Measurements from ENCODE around the gene CTNNA2.
"Not testable (repeated sequence)": the region's sequence is repeated elsewhere in the genome, so short reads cannot be mapped to it uniquely, and the experiment has no call there.

The CTNNA2 gene

GRCh38 chr2:80030135-80030534, 517.3 kb downstream of the CTNNA2 start:
- TF ChIP-seq, protein P1, sequence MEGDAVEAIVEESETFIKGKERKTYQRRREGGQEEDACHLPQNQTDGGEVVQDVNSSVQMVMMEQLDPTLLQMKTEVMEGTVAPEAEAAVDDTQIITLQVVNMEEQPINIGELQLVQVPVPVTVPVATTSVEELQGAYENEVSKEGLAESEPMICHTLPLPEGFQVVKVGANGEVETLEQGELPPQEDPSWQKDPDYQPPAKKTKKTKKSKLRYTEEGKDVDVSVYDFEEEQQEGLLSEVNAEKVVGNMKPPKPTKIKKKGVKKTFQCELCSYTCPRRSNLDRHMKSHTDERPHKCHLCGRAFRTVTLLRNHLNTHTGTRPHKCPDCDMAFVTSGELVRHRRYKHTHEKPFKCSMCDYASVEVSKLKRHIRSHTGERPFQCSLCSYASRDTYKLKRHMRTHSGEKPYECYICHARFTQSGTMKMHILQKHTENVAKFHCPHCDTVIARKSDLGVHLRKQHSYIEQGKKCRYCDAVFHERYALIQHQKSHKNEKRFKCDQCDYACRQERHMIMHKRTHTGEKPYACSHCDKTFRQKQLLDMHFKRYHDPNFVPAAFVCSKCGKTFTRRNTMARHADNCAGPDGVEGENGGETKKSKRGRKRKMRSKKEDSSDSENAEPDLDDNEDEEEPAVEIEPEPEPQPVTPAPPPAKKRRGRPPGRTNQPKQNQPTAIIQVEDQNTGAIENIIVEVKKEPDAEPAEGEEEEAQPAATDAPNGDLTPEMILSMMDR (IDR thresholded peaks at IDR 0.05) = no peak
- TF ChIP-seq ZFX (IDR thresholded peaks at IDR 0.05; ENCODE audit: borderline replicate concordance) = no peak
- H3K27ac ChIP-seq = no peak overlapping the region

DNA sequence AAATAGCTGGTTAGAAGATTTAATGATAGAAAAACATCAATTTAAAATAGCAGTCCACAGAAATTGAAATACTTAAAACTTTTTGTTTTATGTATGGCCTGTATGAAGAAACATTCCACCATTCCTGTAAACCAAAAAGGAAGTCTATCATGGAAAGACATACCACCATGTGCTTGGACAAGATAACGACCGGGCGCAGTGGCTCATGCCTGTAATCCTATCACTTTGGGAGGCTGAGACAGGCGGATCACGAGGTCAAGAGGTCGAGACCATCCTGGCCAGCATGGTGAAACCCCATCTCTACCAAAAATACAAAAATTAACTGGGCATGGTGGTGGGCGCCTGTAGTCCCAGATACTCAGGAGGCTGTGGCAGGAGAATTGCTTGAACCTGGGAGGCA, 519.8 kb downstream of the CTNNA2 start:
- not testable (repeated sequence) for H3K27ac ChIP-seq

DNA sequence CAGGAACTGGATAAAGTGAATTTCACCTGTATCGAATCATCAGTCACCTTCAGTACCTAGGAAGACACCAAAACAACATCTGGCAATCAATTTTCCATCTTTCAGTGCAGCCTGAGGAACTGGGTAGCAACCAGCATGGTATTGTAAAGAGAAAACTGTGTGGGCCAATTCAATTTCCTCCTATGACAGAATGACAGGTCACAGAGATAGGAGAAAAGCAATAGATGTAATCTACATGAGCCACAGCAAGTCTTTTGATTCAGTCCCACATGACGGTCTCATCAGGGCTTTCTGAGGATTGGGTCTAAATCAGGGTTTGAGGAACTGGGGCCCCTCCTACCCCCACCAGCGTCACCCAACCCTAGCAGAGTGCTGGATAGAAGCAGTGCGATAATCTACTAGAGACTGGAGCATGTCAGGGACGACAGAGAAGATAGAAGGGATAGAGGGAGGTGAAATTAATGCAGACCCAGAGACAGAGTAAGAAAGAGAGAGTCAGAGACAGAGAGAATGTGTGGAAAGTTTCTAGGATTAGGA, 523.0 kb downstream of the CTNNA2 start:
- no peak for TF ChIP-seq ZFX (IDR thresholded peaks at IDR 0.05; ENCODE audit: borderline replicate concordance)
- TF ChIP-seq, protein P1 (IDR thresholded peaks at IDR 0.05) = no peak

DNA sequence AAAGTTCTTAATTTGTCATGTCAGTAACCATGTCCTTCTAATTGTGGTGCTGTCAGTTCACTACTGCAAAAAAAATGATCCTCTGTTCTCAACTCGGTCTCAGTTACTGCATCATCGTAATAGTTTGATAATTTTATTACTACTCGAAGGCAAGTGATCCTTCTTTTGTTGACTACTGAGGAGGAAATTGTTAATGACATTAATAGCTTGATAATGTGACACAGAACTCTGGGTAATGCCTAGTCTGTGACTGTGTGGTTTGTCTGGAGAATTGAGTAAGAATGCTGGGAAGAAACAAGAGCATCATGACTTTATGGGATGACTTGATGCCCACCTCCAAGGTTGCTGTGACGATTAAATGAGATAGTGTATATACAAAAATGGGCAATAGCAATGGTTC, 524.5 kb downstream of the CTNNA2 start:
- no peak overlapping the region for H3K27ac ChIP-seq
- TF ChIP-seq ZFX (IDR thresholded peaks at IDR 0.05; ENCODE audit: borderline replicate concordance) = no peak
- TF ChIP-seq, protein P1 (IDR thresholded peaks at IDR 0.05) = no peak

More for the DNA sequence above, 523.0 kb downstream of the CTNNA2 start:
- no peak overlapping the region for H3K27ac ChIP-seq

DNA sequence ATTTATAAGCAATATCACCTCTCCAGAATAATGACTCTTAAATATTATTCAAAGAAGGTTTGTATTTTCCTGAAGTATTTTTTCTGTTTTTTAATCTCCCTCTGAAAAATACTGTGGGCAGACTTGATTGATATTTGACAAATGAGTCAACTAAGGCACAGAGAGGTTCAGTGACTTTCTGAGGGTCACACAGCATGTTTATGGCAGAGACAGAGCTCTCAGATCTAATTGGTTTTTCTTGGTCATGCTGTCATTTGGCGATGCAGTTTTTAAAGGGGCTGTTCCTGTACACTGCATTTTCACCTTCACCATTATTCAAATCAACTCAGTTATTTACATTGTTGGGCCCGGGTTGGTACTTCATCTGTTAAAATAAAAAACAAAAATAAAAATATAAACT, 527.4 kb downstream of the CTNNA2 start:
- TF ChIP-seq ZFX (IDR thresholded peaks at IDR 0.05; ENCODE audit: borderline replicate concordance) = no peak
- TF ChIP-seq, protein P1 (IDR thresholded peaks at IDR 0.05) = no peak
- H3K27ac ChIP-seq = no peak overlapping the region

GRCh38 chr2:80042635-80043034, 529.8 kb downstream of the CTNNA2 start:
- TF ChIP-seq ZFX (IDR thresholded peaks at IDR 0.05; ENCODE audit: borderline replicate concordance) = no peak
- TF ChIP-seq, protein P1 (IDR thresholded peaks at IDR 0.05) = no peak
- no peak overlapping the region for H3K27ac ChIP-seq

DNA sequence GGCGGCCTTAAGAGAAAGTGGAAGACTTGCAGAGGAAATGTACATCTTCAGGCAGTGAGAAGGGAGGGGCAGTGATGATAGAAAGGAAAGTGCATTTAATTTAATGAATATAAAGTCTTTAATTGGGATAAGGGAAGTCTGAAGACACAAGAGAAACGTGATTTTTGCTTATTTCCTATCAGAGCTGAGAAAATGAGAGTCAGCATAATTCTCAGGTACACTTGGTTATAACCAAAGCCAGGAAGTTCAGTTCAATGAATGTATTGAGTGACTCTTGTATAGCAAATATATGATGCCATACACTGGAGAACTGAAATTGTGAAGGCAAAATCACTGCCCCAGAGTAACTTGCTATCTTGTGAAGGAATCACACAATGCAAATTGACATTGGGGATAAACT, 535.4 kb downstream of the CTNNA2 start:
- TF ChIP-seq ZFX (IDR thresholded peaks at IDR 0.05; ENCODE audit: borderline replicate concordance) = no peak

GRCh38 chr2:80050246-80050645, 537.4 kb downstream of the CTNNA2 start:
- no peak for TF ChIP-seq ZFX (IDR thresholded peaks at IDR 0.05; ENCODE audit: borderline replicate concordance)
- TF ChIP-seq, protein P1 (IDR thresholded peaks at IDR 0.05) = no peak
- no peak overlapping the region for H3K27ac ChIP-seq

More for the DNA sequence above, 535.4 kb downstream of the CTNNA2 start:
- no peak overlapping the region for H3K27ac ChIP-seq

Measured in 22Rv1 (cell line).